DOHH2 (cell line): ENCODE measurements around the gene RSPO4.

Experiments used
- CTCF ChIP-seq: fragments of 200-600 bp; sonication (generic); IDR thresholded peaks from one replicate; pipeline ENCODE4 v1.5.1; 2014; ENCODE audit warnings: antibody characterized with exemption, mild to moderate bottlenecking, low read depth, low read length; ENCODE audit not compliant: poor library complexity, severe bottlenecking
- EZH2phosphoT487 ChIP-seq: fragments of 200-600 bp; sonication (generic); IDR thresholded peaks from 2 replicates; pipeline ENCODE4 v1.6.1; 2017; ENCODE audit warnings: borderline replicate concordance, mild to moderate bottlenecking, antibody characterized with exemption, low read length, moderate library complexity, mixed read lengths

- TF ChIP-seq CTCF (no peak), EZH2phosphoT487 (no peak)
Observed at GRCh38 chr20:962223-962622, 39.9 kb downstream of the RSPO4 start.
